AG09309 (cell line): ENCODE results near the gene FCF1.
"Not testable (repeated sequence)": the region's sequence is repeated elsewhere in the genome, so short reads cannot be mapped to it uniquely, and the experiment has no call there.

Experiments used
- DNase-seq: peaks from one replicate; pipeline ENCODE4 v3.0.0-alpha.2; 2010; ENCODE audit warnings: low read depth
- H3K4me3 ChIP-seq: 2 replicates; pipeline ENCODE4 v1.5.1; 2011; ENCODE audit warnings: mild to moderate bottlenecking, low read depth, low read length, moderate library complexity; ENCODE audit not compliant: control insufficient read depth
- TF ChIP-seq, protein P1 (sequence below): IDR thresholded peaks from 2 replicates; pipeline ENCODE4 v1.5.1; 2011; ENCODE audit warnings: mild to moderate bottlenecking, low read depth, low read length, inconsistent platforms; ENCODE audit not compliant: insufficient read depth, control insufficient read depth; ENCODE audit errors: missing control alignments

FCF1 gene

DNA sequence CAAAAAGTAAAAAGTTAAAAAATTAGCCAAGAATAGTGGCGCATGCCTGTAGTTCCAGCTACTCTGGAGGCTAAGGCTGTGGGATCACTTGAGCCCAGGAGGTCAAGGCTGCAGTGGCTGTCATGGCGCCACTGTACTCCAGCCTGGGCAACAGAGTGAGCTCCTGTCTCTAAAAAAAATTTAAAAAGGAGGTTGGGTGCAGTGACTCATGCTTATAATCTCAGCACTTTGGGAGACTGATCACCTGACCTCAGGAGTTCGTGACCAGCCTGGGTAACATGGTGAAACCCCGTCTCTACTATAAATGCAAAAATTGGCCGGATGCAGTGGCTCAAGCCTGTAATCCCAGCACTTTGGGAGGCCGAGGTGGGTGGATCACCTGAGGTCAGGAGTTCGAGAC is 42.0 kb downstream of the FCF1 start:
- H3K4me3 ChIP-seq, result no peak overlapping the region
- TF ChIP-seq, protein P1, sequence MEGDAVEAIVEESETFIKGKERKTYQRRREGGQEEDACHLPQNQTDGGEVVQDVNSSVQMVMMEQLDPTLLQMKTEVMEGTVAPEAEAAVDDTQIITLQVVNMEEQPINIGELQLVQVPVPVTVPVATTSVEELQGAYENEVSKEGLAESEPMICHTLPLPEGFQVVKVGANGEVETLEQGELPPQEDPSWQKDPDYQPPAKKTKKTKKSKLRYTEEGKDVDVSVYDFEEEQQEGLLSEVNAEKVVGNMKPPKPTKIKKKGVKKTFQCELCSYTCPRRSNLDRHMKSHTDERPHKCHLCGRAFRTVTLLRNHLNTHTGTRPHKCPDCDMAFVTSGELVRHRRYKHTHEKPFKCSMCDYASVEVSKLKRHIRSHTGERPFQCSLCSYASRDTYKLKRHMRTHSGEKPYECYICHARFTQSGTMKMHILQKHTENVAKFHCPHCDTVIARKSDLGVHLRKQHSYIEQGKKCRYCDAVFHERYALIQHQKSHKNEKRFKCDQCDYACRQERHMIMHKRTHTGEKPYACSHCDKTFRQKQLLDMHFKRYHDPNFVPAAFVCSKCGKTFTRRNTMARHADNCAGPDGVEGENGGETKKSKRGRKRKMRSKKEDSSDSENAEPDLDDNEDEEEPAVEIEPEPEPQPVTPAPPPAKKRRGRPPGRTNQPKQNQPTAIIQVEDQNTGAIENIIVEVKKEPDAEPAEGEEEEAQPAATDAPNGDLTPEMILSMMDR, result no peak
- DNase-seq, result no peak

DNA sequence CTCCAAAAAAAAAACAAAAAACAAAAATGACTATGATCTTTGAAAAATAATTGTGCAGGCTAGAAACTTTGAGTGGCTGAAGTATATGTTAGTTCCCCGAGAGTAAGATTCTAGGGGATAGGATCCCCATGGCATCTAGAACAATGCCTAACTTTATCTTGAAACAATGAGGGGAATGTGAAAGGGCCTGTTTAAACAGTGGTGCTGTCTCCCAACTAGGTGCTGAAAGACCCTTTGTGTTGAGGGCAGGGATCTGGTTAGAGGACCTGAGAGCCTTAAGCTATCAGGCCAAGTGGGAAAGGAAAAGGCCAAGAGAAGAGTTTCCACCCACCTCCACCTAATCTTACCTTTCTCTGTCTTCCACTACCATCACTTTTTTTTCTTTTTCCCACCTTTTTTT is 43.4 kb downstream of the FCF1 start:
- DNase-seq, result no peak
- TF ChIP-seq, protein P1, result no peak
- no peak overlapping the region for H3K4me3 ChIP-seq

DNA sequence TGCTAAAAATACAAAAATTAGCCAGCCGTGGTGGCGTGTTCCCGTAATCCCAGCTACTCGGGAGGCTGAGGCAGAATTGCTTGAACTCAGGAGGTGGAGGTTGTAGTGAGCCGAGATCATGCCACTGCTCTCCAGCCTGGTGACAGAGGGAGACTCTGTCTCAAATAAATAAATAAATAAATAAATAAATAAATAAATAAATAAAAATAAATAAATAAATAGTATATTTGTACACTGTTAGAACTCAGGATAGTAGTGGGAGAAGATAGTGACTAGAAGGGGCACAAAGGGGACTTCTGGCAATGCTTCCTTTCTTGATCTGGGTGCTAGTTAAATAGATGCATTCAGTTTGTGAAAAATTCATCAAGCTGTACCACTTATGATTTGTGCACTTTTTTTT is 45.6 kb downstream of the FCF1 start:
- H3K4me3 ChIP-seq, DNase-seq: not testable (repeated sequence)

DNA sequence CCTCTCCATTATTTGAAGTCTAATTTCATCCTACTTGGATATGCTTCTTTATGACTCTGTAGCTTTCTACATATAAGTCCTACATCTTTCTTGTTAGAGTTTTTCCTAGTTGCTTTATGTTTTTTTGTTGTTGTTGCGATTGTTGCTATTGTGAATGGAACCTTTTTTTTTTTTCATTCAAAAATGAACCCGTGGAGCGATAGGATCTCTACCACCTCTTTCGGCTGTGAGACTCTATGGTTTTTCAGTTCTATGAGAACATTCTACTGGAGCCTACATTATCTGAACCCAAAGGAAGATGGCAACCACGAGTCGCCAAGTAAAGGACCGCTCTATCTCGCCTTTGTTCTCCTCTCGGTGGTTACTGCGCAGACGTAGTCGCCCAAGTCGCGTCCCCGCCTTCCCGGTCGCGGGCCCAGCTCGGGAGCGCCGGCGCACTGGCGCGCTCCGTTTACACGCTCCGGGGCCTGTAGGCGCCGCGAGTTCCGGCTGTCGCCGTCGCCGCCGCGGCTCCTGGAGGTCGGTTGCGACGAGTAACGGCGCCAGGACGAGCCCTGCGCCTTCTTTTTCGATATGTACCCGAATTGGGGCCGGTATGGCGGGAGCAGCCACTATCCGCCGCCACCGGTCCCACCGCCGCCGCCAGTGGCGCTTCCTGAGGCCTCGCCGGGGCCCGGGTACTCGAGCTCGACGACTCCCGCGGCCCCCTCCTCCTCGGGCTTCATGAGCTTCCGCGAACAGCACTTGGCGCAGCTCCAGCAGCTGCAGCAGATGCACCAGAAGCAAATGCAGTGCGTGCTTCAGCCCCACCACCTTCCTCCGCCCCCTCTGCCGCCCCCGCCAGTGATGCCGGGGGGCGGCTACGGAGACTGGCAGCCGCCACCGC is 50.2 kb downstream of the FCF1 start, which contains the start of gene YLPM1:
Gene YLPM1, plus strand, starts transcription at position 400 of the 886 bp plus-strand sequence. Its CDS starts 174 bp downstream, at position 574.
- peak; percentile 94 for DNase-seq
- H3K4me3 ChIP-seq, result peak within 1 kb of the TSS; percentile 62
- TF ChIP-seq, protein P1, result peak; percentile 50

DNA sequence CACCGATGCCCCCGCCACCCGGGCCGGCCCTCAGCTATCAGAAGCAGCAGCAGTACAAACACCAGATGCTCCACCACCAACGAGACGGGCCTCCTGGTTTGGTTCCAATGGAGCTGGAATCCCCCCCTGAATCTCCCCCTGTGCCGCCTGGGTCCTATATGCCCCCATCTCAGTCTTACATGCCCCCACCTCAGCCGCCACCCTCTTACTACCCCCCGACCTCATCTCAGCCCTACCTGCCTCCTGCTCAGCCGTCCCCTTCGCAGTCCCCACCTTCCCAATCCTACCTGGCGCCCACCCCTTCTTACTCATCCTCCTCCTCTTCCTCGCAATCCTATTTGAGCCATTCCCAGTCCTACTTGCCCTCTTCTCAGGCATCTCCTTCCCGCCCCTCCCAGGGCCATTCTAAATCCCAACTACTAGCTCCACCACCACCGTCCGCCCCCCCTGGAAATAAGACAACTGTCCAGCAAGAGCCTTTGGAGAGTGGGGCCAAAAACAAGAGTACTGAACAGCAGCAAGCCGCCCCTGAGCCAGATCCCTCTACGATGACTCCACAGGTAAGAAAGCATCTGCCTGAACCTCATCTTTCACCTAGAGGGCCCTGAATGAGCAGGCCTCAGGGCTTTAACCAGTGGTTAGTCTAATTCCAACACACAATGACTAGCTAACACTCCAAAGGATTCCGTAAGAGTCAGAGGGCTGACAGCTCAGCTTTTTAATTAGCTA is 51.0 kb downstream of the FCF1 start:
- H3K4me3 ChIP-seq, result peak overlapping the region; percentile 62
- TF ChIP-seq, protein P1, result no peak
- no peak for DNase-seq

DNA sequence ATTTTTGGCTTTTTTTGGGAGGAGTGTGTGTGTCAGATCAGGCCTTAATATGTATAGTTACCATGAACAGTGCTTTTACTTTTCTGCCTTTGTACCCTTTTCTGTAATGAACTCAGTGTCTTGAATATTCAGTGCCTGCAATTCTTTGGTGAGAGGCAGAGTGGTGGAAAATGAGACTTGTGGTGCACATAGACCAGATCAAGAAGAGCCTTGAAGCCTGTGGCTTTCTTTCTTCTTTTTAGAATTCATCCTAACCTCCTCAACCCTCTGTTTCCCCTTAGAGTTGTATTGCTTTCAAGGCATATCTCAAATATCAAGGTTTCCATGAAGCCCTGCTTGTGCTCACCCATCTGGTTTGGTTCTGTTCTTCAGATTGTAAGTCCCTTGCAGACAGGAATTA is 52.8 kb downstream of the FCF1 start:
- DNase-seq, result no peak
- TF ChIP-seq, protein P1, result no peak
- H3K4me3 ChIP-seq, result no peak overlapping the region

DNA sequence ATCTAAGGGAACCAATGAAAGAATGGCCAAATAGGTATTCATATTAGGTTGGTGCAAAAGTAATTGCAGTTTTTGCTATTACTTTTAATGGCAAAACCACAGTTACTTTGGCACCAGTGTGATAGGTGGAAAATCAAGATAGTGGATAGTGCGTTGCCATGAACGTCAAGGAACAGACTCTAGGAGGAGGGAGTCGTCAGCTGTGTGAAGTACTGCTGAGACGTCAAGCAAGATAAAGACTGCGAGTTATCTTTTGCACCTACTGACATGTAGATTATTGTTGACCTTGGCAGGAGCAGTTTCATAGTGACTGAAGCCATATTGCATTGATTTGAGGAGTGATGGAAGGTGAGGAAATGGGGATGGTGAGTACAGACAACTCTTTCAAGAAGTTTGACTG is 58.5 kb downstream of the FCF1 start:
- no peak overlapping the region for H3K4me3 ChIP-seq
- TF ChIP-seq, protein P1, result no peak
- no peak for DNase-seq
